Measurements from ENCODE around the gene GSTT2B. TPM values are rescaled to one million over a fixed set of nuclear protein-coding genes. Genes with fewer than 3 reads are reported as not detected.
"Not testable (repeated sequence)": the region's sequence is repeated elsewhere in the genome, so short reads cannot be mapped to it uniquely, and the experiment has no call there.

The GSTT2B gene
- 10 to 100 TPM in 2 of 3 donors, 1 to 10 TPM in 1; 5.0 to 20.3 (median 17.0) TPM for polyA plus RNA-seq (ENCODE audit: insufficient read length in 3 of 3)

- not testable (repeated sequence) for DNase-seq (ENCODE audit: low read depth in 3 of 3, low spot score in 2 of 3)
These were observed at the start of gene GSTT2B for GRCh38 chr22:23961084-23961771. Gene GSTT2B (minus strand): TSS chr22:23961195. CDS start chr22:23961131, 64 bp downstream.

GRCh38 chr22:24010018-24010391 is 49.0 kb upstream of the GSTT2B start:
- no peak for DNase-seq (ENCODE audit: low read depth in 3 of 3, low spot score in 2 of 3)

GRCh38 chr22:24009227-24010017 is 48.4 kb upstream of the GSTT2B start:
- DNase-seq (ENCODE audit: low read depth in 3 of 3, low spot score in 2 of 3) = no peak

GRCh38 chr22:24008381-24009226 is 47.6 kb upstream of the GSTT2B start:
- no peak for DNase-seq (ENCODE audit: low read depth in 3 of 3, low spot score in 2 of 3)

GRCh38 chr22:24008022-24008283 is 47.0 kb upstream of the GSTT2B start:
- no peak for DNase-seq (ENCODE audit: low read depth in 3 of 3, low spot score in 2 of 3)

GRCh38 chr22:24007253-24008021 is 46.4 kb upstream of the GSTT2B start:
- DNase-seq (ENCODE audit: low read depth in 3 of 3, low spot score in 2 of 3) = no peak

GRCh38 chr22:24006914-24007214 is 45.9 kb upstream of the GSTT2B start:
- DNase-seq (ENCODE audit: low read depth in 3 of 3, low spot score in 2 of 3) = no peak

GRCh38 chr22:24006207-24006913 is 45.4 kb upstream of the GSTT2B start:
- no peak for DNase-seq (ENCODE audit: low read depth in 3 of 3, low spot score in 2 of 3)

- no peak for DNase-seq (ENCODE audit: low read depth in 3 of 3, low spot score in 2 of 3)
These were observed 44.2 kb upstream of the GSTT2B start, which contains the start of gene GSTT4 for GRCh38 chr22:24005201-24005600. Gene GSTT4 (minus strand): TSS chr22:24005453. CDS start chr22:24005356, 97 bp downstream.

- DNase-seq (ENCODE audit: low read depth in 3 of 3, low spot score in 2 of 3) = no peak
These were observed 42.9 kb upstream of the GSTT2B start for GRCh38 chr22:24003887-24004286.

- no peak for DNase-seq (ENCODE audit: low read depth in 3 of 3, low spot score in 2 of 3)
These were observed 41.9 kb upstream of the GSTT2B start for GRCh38 chr22:24002851-24003250.

GRCh38 chr22:24002272-24002671 is 41.3 kb upstream of the GSTT2B start:
- DNase-seq (ENCODE audit: low read depth in 3 of 3, low spot score in 2 of 3) = no peak

GRCh38 chr22:24001314-24001713 is 40.3 kb upstream of the GSTT2B start:
- no peak for DNase-seq (ENCODE audit: low read depth in 3 of 3, low spot score in 2 of 3)

- DNase-seq (ENCODE audit: low read depth in 3 of 3, low spot score in 2 of 3) = not testable (repeated sequence)
These were observed 38.8 kb upstream of the GSTT2B start for GRCh38 chr22:23999779-24000178.

GRCh38 chr22:23997092-23997491 is 36.1 kb upstream of the GSTT2B start:
- DNase-seq (ENCODE audit: low read depth in 3 of 3, low spot score in 2 of 3) = no peak

- DNase-seq (ENCODE audit: low read depth in 3 of 3, low spot score in 2 of 3) = not testable (repeated sequence)
These were observed 32.7 kb upstream of the GSTT2B start for GRCh38 chr22:23993581-23994177.

- not testable (repeated sequence) for DNase-seq (ENCODE audit: low read depth in 3 of 3, low spot score in 2 of 3)
These were observed 32.1 kb upstream of the GSTT2B start for GRCh38 chr22:23993080-23993479.

GRCh38 chr22:23989583-23990244 is 28.7 kb upstream of the GSTT2B start:
- not testable (repeated sequence) for DNase-seq (ENCODE audit: low read depth in 3 of 3, low spot score in 2 of 3)

GRCh38 chr22:23986538-23987178 is 25.7 kb upstream of the GSTT2B start:
- not testable (repeated sequence) for DNase-seq (ENCODE audit: low read depth in 3 of 3, low spot score in 2 of 3)
